Measurements from ENCODE around the gene CCDC61. TPM values are rescaled to one million over a fixed set of nuclear protein-coding genes. Genes with fewer than 3 reads are reported as not detected.

Gene CCDC61
- total and polyA plus RNA-seq, 4 donors, result 7.8 to 21.0 (median 11.0) TPM

DNA sequence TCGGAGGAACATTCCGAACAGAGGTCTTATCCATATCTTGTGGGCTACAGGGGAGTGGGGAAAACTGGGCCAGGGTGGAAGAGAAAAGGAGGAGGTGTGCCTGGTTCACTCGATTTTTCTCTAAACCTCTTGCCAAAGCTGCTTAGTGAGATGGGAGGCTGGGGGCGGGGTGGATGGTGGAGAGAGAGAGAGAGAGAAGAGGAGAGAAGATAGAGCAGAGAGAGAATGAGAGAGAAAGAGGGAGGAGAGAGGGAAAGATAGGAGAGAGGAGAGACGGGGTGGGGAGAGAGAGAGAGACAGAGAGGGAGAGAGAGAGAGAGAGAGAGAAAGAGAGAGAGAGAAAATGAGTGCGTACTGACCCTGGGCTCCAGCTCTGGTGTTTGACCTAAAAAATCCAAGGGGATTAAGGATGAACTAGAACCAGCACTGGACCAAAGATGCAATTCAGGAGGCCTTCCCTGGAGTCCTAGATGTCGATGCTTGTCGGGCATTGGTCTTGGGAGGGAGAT, 35.7 kb upstream of the CCDC61 start:
- Histone ChIP-seq H3K27me3 (ENCODE audit: control insufficient read depth in 3 of 3, insufficient read depth in 3 of 3, low read length in 2 of 3) (peaks cover 0 to 23% (median 3%) of the 10 kb centered on the region in 3 donors), H3K4me3 (no peak overlapping the region), H3K4me1 (ENCODE audit: control insufficient read depth in 5 of 5, insufficient read depth in 5 of 5, low read length in 5 of 5) (peaks cover 0 to 14% (median 0%) of the 10 kb centered on the region in 5 donors), H3K36me3 (ENCODE audit: control insufficient read depth in 4 of 4, insufficient read depth in 4 of 4, low read length in 4 of 4) (peaks cover 0 to 3% (median 0%) of the 10 kb centered on the region in 4 donors), H3K27ac (ENCODE audit: low read depth in 1 of 2, low read length in 1 of 2) (peak overlapping the region in 1 of 2 donors; percentile 65), H3K9me3 (ENCODE audit: control insufficient read depth in 4 of 4, insufficient read depth in 3 of 4, low read length in 3 of 4) (peaks cover 0 to 4% (median 0%) of the 10 kb centered on the region in 4 donors), H3K9ac (ENCODE audit: insufficient read depth in 1 of 2, low read length in 2 of 2) (no peak overlapping the region)
- DNase-seq (no peak), ATAC-seq (ENCODE audit: insufficient read depth, low FRiP score) (no peak)
- 64 to 73% methylated on average over 8 of the region's 8 CpGs for WGBS, 2 donors
- TF ChIP-seq, protein P1, sequence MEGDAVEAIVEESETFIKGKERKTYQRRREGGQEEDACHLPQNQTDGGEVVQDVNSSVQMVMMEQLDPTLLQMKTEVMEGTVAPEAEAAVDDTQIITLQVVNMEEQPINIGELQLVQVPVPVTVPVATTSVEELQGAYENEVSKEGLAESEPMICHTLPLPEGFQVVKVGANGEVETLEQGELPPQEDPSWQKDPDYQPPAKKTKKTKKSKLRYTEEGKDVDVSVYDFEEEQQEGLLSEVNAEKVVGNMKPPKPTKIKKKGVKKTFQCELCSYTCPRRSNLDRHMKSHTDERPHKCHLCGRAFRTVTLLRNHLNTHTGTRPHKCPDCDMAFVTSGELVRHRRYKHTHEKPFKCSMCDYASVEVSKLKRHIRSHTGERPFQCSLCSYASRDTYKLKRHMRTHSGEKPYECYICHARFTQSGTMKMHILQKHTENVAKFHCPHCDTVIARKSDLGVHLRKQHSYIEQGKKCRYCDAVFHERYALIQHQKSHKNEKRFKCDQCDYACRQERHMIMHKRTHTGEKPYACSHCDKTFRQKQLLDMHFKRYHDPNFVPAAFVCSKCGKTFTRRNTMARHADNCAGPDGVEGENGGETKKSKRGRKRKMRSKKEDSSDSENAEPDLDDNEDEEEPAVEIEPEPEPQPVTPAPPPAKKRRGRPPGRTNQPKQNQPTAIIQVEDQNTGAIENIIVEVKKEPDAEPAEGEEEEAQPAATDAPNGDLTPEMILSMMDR (IDR thresholded peaks at IDR 0.05; ENCODE audit: control extremely low read depth, extremely low read depth), result no peak

DNA sequence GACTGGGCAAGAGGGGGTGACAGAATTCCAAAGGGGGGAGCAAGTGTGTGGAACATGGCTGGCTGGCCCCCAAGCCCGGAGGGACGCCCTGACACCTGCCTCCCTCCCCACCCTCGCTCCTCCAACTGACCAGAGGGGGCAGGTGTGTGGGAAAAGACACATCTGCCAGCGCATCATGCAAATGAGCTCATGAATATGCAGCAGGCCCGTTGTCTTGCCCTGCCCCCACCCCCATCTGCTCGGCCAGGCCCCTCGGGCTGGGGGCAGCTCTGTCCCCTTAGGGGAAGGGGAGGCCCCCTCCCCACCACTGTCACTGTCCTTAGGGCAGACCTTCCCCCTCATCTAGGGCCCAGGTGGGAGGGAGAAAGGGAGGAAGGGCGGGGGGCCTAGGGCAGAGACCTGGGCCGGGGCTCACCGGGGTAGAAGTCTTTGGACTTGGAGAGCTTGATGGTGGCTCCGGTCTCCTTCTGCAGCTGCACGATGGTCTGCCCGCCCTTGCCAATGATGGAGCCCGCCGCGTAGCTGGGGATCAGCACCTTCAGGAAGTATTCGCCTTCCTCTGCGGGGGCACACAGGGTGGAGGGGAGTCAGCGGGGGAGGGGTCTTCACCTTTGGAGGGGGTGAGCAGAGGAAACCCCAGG, 34.6 kb upstream of the CCDC61 start:
- ATAC-seq (ENCODE audit: insufficient read depth, low FRiP score) (no peak), DNase-seq (no peak)
- Histone ChIP-seq H3K4me1 (ENCODE audit: control insufficient read depth in 5 of 5, insufficient read depth in 5 of 5, low read length in 5 of 5) (peaks cover 0 to 11% (median 0%) of the 10 kb centered on the region in 5 donors), H3K9me3 (ENCODE audit: control insufficient read depth in 4 of 4, insufficient read depth in 3 of 4, low read length in 3 of 4) (peaks cover 0 to 4% (median 0%) of the 10 kb centered on the region in 4 donors), H3K27me3 (ENCODE audit: control insufficient read depth in 3 of 3, insufficient read depth in 3 of 3, low read length in 2 of 3) (peaks cover 0 to 24% (median 3%) of the 10 kb centered on the region in 3 donors), H3K27ac (ENCODE audit: low read depth in 1 of 2, low read length in 1 of 2) (peak overlapping the region in 1 of 2 donors; percentile 63), H3K4me3 (no peak overlapping the region), H3K36me3 (ENCODE audit: control insufficient read depth in 4 of 4, insufficient read depth in 4 of 4, low read length in 4 of 4) (peaks cover 0 to 3% (median 0%) of the 10 kb centered on the region in 4 donors), H3K9ac (ENCODE audit: insufficient read depth in 1 of 2, low read length in 2 of 2) (no peak overlapping the region)
- WGBS, 2 donors, result 23 to 24% methylated on average over 19 of the region's 19 CpGs
- TF ChIP-seq, protein P1 (IDR thresholded peaks at IDR 0.05; ENCODE audit: control extremely low read depth, extremely low read depth), result no peak

DNA sequence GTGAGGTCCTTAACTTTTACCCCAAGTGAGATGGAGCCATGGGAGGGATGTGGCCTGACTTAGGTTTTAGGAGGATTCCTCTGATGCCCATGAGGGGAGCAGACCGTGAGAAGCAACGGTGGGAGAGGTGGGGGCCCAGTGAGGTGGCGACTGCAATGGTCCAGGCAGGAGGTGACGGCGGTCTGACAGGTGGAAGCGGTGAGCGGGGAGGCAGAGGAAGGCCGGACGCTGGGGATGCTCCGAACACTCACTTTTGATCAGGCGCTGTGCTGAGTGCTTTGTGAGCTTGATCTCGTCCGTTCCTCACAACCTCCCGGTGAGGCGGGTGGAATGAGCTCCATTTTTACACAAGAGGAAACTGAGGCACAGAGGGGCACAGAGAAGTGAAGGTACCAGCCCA, 33.2 kb upstream of the CCDC61 start:
- H3K27ac ChIP-seq (ENCODE audit: low read depth in 1 of 2, low read length in 1 of 2), result no peak overlapping the region
- no peak overlapping the region for H3K4me3 ChIP-seq
- H3K36me3 ChIP-seq (ENCODE audit: control insufficient read depth in 4 of 4, insufficient read depth in 4 of 4, low read length in 4 of 4), result peaks cover 0 to 3% (median 0%) of the 10 kb centered on the region in 4 donors
- no peak overlapping the region for H3K9ac ChIP-seq (ENCODE audit: insufficient read depth in 1 of 2, low read length in 2 of 2)
- peaks cover 2 to 28% (median 3%) of the 10 kb centered on the region in 3 donors for H3K27me3 ChIP-seq (ENCODE audit: control insufficient read depth in 3 of 3, insufficient read depth in 3 of 3, low read length in 2 of 3)
- 84 to 88% methylated on average over 15 of the region's 15 CpGs for WGBS, 2 donors
- peaks cover 0 to 4% (median 0%) of the 10 kb centered on the region in 4 donors for H3K9me3 ChIP-seq (ENCODE audit: control insufficient read depth in 4 of 4, insufficient read depth in 3 of 4, low read length in 3 of 4)
- TF ChIP-seq, protein P1 (IDR thresholded peaks at IDR 0.05; ENCODE audit: control extremely low read depth, extremely low read depth), result no peak
- ATAC-seq (ENCODE audit: insufficient read depth, low FRiP score) (no peak), DNase-seq (no peak)
- H3K4me1 ChIP-seq (ENCODE audit: control insufficient read depth in 5 of 5, insufficient read depth in 5 of 5, low read length in 5 of 5), result peaks cover 0 to 11% (median 0%) of the 10 kb centered on the region in 5 donors

All from lung (tissue), 12 donors.